NCI-H128 (cell line): ENCODE measurements around the gene EFCAB8.

Source experiments
- DNase-seq: peaks from one replicate; lab custom pipeline; 2025; ENCODE audit not compliant: unreplicated experiment; lab: John Stamatoyannopoulos, UW

The EFCAB8 gene

GRCh38 chr20:33002087-33002808 lies 143.5 kb downstream of the EFCAB8 start:
- no peak for DNase-seq

- no peak for DNase-seq
Observed at GRCh38 chr20:33004141-33004751, 145.5 kb downstream of the EFCAB8 start, which contains the start of gene SUN5. Gene SUN5, minus strand, starts transcription at chr20:33004433. Its CDS starts 93 bp downstream, at chr20:33004340.

- no peak for DNase-seq
Observed at GRCh38 chr20:33005132-33005566, 146.4 kb downstream of the EFCAB8 start.

DNA sequence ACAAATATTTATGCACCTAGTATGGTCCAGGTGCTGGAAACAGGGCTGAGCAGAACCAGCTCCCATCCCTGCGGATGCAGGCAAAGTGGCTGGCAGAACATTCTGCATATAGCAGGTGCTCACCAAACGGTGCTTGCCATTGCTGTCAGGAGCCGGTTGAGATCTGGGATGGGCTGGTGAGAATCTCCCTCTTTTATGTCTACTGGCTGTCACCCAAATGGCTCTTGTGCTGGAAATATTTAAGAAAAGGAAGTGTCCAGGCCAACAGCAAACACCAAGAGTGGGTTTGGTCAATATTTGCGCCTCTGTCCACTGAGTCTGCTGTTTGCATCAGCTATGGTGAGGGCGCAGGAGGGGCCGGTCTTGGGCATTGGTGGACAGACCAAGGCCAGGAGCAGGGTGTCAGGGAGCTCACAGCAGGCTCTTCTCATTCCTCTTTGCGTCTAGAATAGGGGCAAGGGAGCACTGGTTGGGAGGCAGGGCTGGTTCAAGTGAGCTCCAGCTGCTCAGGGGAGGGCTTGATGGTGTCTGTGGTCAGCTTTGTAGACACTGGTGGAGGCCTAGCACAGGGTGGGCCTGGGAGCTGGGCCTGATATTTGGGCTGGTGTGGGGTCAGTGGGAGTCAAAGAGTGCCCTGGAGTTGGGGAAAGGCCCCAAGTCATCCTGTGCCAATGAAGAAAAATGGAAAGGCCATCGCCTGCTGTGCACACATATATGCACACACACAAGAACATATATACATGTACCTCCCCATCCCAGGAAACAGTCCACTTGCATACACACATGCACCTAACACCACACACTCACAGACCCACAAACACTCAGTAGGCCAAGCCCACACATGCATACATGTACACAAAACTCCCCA lies 147.4 kb downstream of the EFCAB8 start:
- no peak for DNase-seq

GRCh38 chr20:33006776-33007375 lies 148.2 kb downstream of the EFCAB8 start:
- no peak for DNase-seq

GRCh38 chr20:33007376-33008335 lies 148.9 kb downstream of the EFCAB8 start, which contains the start of gene BPIFB2:
Gene BPIFB2, plus strand, starts transcription at chr20:33007704. Its CDS starts 871 bp downstream, at chr20:33008575.
- no peak for DNase-seq

DNA sequence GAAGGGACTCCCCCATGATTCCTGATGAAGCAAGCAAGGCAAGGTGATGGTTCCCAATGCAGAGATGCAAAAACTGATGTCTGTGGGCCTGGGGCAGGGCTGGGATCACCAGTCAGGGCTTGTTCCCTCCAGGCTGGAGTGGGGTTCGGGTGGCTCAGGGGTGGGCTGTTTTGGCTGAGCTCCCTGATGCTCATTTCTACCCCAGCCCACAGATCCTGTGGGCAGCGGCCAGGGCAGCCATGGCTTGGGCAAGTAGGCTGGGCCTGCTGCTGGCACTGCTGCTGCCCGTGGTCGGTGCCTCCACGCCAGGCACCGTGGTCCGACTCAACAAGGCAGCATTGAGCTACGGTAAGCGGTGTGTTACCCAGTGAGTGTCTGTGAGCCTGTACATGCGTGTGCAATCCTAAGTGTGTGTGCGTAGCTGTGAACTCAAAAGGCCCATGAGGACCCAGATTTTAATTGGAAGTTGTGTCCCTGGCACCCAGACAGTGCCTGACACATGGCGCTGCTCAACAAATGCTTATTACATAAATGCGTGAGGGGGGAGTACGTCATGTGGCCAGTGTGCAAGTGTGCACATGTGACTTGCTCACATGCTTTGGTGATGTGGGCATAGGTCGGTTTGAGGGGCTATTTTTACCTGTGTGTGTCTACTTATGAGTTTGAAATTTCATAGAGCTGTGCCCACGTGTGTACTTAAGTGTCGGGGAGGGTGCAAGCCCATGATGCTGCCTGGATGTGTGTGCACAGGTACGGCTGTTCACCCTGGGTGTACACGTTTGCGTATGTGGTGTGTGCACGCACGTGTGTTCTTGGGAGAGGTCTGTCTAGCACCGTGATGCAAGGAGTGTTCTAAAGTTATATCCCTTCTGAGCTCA lies 149.9 kb downstream of the EFCAB8 start:
- no peak for DNase-seq

- DNase-seq = no peak
Observed at GRCh38 chr20:33009214-33010132, 150.8 kb downstream of the EFCAB8 start.

GRCh38 chr20:33010133-33010504 lies 151.4 kb downstream of the EFCAB8 start:
- no peak for DNase-seq

DNA sequence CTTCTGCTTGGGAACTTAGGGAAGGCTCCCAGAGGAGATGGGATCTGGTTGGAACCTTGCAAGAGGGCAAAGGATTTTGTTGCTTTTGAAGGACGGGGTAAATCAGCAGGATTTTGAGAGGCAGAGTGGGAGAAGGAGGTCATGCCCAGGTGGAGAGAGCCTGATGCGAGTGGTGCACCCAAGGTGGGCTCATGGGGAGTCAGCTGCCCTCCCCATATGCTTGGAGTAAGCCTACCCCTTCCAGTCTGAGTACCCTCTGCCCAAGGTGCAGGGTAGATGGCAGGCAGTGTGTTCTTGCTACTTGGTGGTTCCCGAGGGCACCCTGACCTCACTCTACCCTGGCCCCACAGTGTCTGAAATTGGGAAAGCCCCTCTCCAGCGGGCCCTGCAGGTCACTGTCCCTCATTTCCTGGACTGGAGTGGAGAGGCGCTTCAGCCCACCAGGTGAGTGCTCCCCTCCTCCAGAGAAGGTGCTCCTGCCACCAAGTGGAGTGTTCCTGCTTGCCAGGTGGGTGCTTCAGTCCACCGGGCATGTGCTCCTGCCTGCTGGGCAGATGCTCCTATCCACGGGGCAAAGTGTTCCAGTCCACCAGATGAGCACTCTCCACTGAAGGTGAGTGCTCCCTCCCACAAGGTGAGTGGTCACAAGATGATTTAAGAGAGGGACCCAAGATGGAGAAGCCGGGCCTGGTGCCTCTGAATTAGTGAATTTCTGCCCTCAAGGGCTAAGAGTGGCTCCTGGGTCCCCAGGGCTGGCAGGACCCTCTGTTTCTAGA lies 152.1 kb downstream of the EFCAB8 start:
- no peak for DNase-seq
